GM12891 (cell line): Measurements from ENCODE around the gene PRSS50.

Source experiments
- POLR2A ChIP-seq: IDR thresholded peaks from 2 replicates; pipeline ENCODE4 v1.6.1; 2011; ENCODE audit warnings: low read depth, low read length, control low read depth
- POLR2AphosphoS5 ChIP-seq: IDR thresholded peaks from 2 replicates; pipeline ENCODE4 v1.6.1; 2011; ENCODE audit warnings: low read depth, low read length, control low read depth

GRCh38 chr3:46763178-46763577 is 45.5 kb upstream of the PRSS50 start:
- TF ChIP-seq POLR2AphosphoS5 (no peak), POLR2A (no peak)
